CMK (cell line): ENCODE measurements around the gene ZNF587B.
"Not testable (repeated sequence)": the region's sequence is repeated elsewhere in the genome, so short reads cannot be mapped to it uniquely, and the experiment has no call there.

Experiments
- DNase-seq: peaks from one replicate; pipeline ENCODE4 v3.0.0-alpha.2; 2010; ENCODE audit warnings: low read depth

The ZNF587B gene

GRCh38 chr19:57872450-57872849 is 42.4 kb downstream of the ZNF587B start:
- no peak for DNase-seq

- not testable (repeated sequence) for DNase-seq
Observed at GRCh38 chr19:57873883-57874799, 44.0 kb downstream of the ZNF587B start.

GRCh38 chr19:57886046-57886445 is 55.9 kb downstream of the ZNF587B start:
- no peak for DNase-seq

- no peak for DNase-seq
Observed at GRCh38 chr19:57887195-57887941, 57.3 kb downstream of the ZNF587B start.

- DNase-seq, result no peak
Observed at GRCh38 chr19:57888107-57888559, 58.0 kb downstream of the ZNF587B start.

GRCh38 chr19:57888560-57889231 is 58.6 kb downstream of the ZNF587B start, which contains the start of gene ZNF814:
Gene ZNF814, minus strand, starts transcription at chr19:57889037. Its CDS starts 235 bp downstream, at chr19:57888802.
- DNase-seq, result no peak

- not testable (repeated sequence) for DNase-seq
Observed at GRCh38 chr19:57890706-57891105, 60.6 kb downstream of the ZNF587B start.
